IMR-90 (cell line): Measurements from ENCODE around the gene PXN.

ENCODE experiments used
- CTCF ChIP-seq: conservative IDR thresholded peaks from 2 replicates; pipeline ENCODE4 v1.5.1; 2012; ENCODE audit warnings: mild to moderate bottlenecking, low read depth, low read length, improper control_type of control experiment
- MAZ ChIP-seq: IDR thresholded peaks from 2 replicates; pipeline ENCODE4 v1.6.1; 2012; ENCODE audit warnings: low read depth, mild to moderate bottlenecking, low read length, improper control_type of control experiment, moderate library complexity, borderline replicate concordance
- POLR2A ChIP-seq: IDR thresholded peaks from 2 replicates; pipeline ENCODE4 v1.6.1; 2012; ENCODE audit warnings: mild to moderate bottlenecking, low read depth, low read length
- RAD21 ChIP-seq: IDR thresholded peaks from 2 replicates; pipeline ENCODE4 v1.6.1; 2012; ENCODE audit warnings: low read length, improper control_type of control experiment
- RFX5 ChIP-seq: IDR thresholded peaks from 2 replicates; pipeline ENCODE4 v1.8.0; 2012; ENCODE audit warnings: low read depth, mild to moderate bottlenecking, low read length, moderate library complexity
- USF2 ChIP-seq: fragments of 150-350 bp; IDR thresholded peaks from 2 replicates; pipeline ENCODE4 v1.6.1; 2017; ENCODE audit warnings: mild to moderate bottlenecking, antibody characterized with exemption, low read length, low read depth

- TF ChIP-seq CTCF, result no peak
- TF ChIP-seq MAZ, result no peak
- no peak for TF ChIP-seq USF2
- TF ChIP-seq RAD21, result no peak
- TF ChIP-seq POLR2A, result no peak
- no peak for TF ChIP-seq RFX5
Observed at GRCh38 chr12:120162763-120163162, 102.8 kb downstream of the PXN start.
